ENCODE data around the gene TMEM234. TPM values are rescaled to one million over a fixed set of nuclear protein-coding genes. Genes with fewer than 3 reads are reported as not detected.

TMEM234 gene
- total RNA-seq, 1 donor from 2014 or later: 8.8 TPM

DNA sequence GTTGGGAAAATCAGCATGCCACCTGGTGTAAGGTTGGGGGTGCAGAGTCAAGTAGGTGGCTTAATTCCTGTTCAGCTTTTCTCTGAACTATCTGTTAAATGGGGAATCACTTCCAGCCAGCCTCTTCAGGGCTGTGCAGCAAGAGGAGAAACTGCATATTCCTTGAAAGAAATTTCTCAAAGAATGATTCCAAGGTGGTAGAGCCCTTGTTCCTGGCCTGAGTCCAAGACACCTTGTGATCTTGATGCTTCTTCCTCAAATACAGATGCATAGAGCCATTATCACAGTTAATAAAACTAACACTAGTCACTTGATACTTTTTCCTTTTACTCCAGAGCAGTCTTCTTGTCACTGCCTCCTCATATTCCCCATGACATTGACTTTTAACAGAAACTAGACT is 37.5 kb downstream of the TMEM234 start:
- DNase-seq (ENCODE audit: missing footprints): no peak
- ATAC-seq: no peak
- intact Hi-C loops (cut with DNase I): no loop called here

DNA sequence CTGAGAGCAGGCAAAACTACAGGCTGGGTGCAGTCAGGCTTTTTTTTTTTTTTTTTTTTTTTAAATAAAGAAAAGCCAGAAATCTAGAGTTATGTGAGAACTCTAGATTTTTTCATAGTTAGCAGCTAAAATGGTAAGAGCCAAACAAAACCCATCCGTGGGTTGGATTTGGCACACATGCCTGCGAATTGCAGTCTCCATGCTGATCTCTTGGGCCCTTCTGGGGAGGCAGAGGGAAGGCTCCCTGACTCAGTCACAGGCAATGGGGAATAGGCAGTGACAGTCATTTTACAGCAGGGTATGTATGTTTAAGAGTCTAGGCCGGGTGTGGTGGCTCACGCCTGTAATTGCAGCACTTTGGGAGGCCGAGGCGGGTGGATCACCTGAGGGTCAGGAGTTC is 40.1 kb downstream of the TMEM234 start:
- intact Hi-C loops (cut with DNase I): no loop called here
- ATAC-seq (no peak), DNase-seq (ENCODE audit: missing footprints) (no peak)

DNA sequence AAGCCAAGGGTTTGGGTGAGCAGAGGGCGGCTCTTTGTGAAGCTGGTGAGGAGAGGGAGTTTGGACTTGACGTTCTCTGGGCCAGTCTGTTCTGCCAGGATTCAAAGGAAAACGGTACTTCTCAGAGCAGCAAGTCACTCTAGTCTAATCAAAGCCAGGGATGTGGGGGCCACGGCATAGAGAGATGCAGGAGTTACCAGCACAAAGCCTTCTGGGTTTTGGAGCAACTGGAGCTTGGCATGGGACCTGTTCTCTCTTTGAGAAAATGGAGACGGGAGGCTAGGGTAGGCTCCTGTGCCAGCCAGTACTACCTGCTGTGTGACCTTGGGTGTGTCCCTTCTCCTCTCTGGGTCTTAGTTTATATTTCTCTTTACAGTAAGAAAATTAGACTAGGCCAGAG is 40.6 kb downstream of the TMEM234 start:
- ATAC-seq (no peak), DNase-seq (ENCODE audit: missing footprints) (no peak)
- intact Hi-C loops (cut with DNase I): no loop called here

DNA sequence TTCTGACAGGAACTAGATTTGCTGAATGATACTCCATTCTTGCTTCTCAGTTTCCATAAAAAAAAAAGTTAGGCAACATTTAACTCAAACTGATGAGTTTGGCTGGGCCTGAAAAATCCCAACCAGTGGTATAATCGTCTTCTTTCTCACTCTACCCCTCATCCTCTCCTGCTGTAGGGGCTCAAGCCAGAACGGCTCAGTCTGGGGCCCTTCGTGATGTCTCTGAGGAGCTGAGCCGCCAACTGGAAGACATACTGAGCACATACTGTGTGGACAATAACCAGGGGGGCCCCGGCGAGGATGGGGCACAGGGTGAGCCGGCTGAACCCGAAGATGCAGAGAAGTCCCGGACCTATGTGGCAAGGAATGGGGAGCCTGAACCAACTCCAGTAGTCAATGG is 41.1 kb downstream of the TMEM234 start:
- intact Hi-C loops (cut with DNase I): no loop called here
- DNase-seq (ENCODE audit: missing footprints) (no peak), ATAC-seq (no peak)

DNA sequence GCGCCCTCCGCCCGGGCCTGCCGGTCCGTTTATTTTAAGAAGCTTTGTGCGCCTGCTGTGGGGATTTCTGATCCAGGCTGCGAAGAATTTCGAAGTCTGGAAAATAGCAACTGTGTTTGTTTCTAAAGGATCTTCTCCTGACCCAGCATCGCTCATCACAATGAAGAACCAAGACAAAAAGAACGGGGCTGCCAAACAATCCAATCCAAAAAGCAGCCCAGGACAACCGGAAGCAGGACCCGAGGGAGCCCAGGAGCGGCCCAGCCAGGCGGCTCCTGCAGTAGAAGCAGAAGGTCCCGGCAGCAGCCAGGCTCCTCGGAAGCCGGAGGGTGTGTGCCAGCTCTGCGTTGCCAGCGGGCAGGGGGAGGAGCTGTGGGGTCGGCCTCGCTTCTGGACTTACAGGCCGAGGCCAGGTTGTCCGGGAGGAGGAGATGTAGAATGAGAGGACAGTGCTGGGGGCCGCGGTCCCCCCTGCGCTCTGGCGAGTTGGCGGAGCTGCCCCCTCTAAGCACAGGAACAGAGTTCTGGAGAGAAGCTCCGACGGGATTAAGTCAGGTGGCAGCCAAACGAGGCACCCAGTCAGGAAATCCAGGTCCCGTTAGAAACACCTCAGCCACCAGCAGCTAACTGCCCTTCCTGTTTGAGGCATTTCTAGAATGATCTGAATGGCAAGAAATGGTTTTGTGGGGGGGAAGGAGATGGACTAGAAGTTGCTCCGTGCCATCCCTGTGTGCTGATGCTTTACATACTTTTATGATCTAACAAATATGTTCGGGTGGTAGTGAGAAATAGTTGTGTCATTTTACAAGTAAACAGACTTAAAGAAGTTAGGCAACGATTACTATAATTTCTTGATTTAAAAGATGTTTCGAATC is 41.7 kb downstream of the TMEM234 start:
- DNase-seq (ENCODE audit: missing footprints): peak; percentile 79
- ATAC-seq: peak; percentile 36
- intact Hi-C loops (cut with DNase I): no loop called here

DNA sequence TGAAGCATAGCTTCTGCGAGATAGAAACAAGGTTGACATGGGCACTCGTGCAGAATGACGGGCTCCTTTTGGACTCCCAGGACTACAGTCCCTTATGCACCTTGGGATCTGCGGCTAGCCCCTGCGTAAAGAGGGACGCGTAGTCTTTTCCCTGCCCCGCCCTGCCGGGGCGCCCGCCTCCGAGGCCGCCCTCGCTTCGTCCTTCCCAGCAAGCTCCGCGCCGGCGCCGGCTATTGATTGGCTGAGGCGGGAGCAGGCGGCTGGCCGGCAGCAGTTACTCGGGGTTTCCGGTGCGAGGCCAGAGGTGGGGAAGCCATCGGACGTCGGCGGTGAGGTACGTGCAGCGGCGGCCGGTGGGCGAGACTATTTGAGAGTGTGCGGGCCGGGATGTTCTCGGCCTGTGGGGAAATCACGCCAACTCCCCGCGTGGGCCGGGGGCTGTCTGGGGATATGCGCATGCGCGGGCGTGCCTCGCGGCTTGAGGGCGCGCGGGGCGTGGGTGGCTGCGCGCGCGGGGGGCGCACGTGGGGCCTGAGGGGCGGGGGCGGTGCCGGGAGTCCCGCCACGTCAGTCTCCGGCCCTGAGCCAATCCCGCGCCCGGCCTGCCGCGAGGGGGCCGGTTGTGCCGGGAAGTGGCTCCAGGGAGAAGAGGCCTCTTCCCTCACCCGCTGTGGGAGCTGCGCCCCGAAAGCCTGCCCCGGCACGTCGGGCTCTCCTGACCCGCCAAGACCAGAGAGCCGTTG is 42.5 kb downstream of the TMEM234 start, which contains the start of gene TXLNA:
Gene TXLNA, plus strand, starts transcription at position 233 of the 743 bp plus-strand sequence. CDS start 671 bp downstream, outside the sequence.
- ATAC-seq: peak; percentile 96
- peak; percentile 99 for DNase-seq (ENCODE audit: missing footprints)

DNA sequence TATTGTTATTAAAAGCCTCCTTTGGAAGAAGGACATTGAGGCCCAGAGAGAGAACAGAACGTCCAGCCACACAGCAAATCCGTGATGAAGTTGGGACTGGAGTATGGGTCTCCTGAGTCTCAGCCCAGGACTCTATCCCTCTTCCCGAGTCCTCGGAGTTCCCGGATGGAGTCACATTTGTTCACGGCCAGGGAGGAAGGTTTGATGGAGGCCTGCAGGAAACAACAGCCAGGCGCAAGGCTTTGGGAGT is 43.0 kb downstream of the TMEM234 start:
- intact Hi-C loops (cut with DNase I): loop anchor here (1.0 to 5.0 kb wide), 2 partner anchors 71 to 107 kb away; partner anchors contain the start of genes KPNA6 and TMEM39B
- DNase-seq (ENCODE audit: missing footprints): no peak
- ATAC-seq: peak; percentile 23

More for the DNA sequence above, 42.5 kb downstream of the TMEM234 start, which contains the start of gene TXLNA:
- intact Hi-C loops (cut with DNase I): loop anchor here (1.0 to 5.0 kb wide), 2 partner anchors 71 to 107 kb away; partner anchors contain the start of genes KPNA6 and TMEM39B

DNA sequence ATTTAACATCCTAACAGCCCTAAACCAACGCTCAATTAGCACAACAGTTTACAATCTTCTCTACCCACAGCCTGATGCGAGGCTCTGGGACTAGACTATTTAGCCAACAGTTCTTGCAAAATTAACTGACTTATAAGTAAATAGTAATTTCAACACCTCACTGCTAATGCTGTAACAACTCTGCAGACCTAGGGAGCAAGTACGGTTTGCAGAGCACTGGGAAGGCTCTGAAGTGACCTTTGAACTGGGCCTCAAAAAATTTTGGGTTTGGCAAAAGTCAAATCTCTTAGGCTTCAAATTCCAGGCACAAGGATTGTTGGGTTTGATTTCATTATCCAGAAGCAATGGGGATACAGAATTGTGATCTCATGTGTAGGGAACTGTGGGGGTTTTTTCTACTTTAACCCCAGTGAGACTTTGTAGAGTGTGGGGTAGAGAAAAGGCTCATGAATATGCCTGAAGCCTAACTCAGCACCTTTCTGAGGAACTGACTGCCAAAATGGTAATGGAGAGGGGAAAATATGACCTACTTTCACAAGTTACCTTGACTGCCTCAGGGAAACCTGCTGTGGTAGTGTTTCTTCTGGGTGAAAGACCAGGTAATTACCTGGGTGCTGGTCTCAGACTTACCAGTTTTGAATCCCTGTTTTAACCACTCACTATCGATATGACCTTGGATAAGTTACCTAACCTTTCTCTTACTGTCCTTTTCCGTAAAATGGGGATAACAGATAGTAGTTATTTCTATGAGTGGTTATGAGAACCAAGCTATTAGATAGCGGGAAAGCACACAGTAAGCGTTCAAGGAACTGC is 43.6 kb downstream of the TMEM234 start:
- intact Hi-C loops (cut with DNase I): loop anchor here (1.0 to 5.0 kb wide), 2 partner anchors 70 to 106 kb away; partner anchors contain the start of genes KPNA6 and TMEM39B
- no peak for DNase-seq (ENCODE audit: missing footprints)
- no peak for ATAC-seq

DNA sequence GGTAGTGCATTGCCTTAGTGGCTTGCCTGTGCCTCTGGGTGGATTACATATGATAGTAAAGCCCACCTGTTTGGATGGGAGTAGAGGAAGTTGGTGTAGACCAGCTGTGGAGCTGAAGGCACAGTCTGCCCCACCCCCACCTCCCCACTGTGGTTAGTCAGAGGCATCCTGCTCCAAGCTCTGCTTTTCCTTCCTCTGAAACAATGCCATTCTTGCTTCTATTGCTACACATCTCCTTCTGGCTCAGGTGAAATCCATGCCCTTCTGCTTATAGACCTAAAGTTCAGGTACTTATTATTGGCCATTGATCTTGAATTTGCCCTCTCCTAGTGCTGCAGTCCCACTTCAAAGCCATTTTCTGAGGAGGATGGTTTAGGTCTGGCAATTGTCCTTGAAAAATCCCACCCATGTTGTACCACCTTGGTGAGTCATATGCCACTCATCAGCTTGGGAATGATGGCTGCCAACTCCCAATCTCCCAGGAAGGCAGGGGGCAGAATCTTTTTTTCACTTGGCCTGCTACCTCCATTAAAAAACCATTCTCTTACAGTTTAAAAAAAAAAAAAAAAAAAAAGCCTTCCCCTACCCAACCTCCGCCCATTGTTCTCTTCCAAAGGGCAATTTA is 49.4 kb downstream of the TMEM234 start:
- DNase-seq (ENCODE audit: missing footprints): no peak
- intact Hi-C loops (cut with DNase I): no loop called here
- no peak for ATAC-seq

DNA sequence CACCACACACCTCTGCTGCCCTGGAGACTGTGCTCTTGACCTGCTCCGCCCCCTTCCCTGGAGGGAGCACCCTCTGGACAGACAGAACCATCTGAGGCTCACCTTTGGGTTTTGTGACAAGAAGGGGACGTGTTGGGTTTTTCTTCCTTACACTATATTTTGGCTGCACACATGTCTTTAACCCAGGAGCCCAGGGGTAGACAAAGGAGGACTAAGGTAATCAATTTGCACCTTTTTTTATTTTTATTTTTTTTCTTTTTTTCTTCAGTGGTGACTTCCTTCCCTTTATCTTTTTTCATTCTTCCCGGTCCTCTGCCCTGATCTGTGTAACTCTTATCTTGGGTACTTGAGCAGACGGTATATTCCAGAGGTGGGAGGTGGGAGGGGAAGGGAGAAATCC is 51.2 kb downstream of the TMEM234 start:
- ATAC-seq (no peak), DNase-seq (ENCODE audit: missing footprints) (no peak)
- intact Hi-C loops (cut with DNase I): no loop called here

Other genes starting within 250 kb of the TMEM234 start
- 59.6 TPM for gene KHDRBS1, start 208.5 kb downstream of the TMEM234 start, total RNA-seq
- gene TMEM39B, start 149.4 kb downstream of the TMEM234 start, total RNA-seq: 7.1 TPM
- 70.3 TPM for gene KPNA6, start 114.3 kb downstream of the TMEM234 start, total RNA-seq
- gene TXLNA, start 42.7 kb downstream of the TMEM234 start, total RNA-seq: 17.4 TPM
- 25.8 TPM for gene CCDC28B, start 21.8 kb downstream of the TMEM234 start, total RNA-seq
- gene IQCC, start 16.7 kb downstream of the TMEM234 start, total RNA-seq: 0.81 TPM
- not detected for gene DCDC2B, start 13.3 kb downstream of the TMEM234 start, total RNA-seq
- gene EIF3I, start 54 bp upstream of the TMEM234 start, total RNA-seq: 108 TPM
- gene FAM167B, start 24.9 kb upstream of the TMEM234 start, total RNA-seq: 10.5 TPM
- 0.57 TPM for gene LCK, start 28.9 kb upstream of the TMEM234 start, total RNA-seq
- 40.6 TPM for gene HDAC1, start 69.7 kb upstream of the TMEM234 start, total RNA-seq
- gene MARCKSL1, start 113.9 kb upstream of the TMEM234 start, total RNA-seq: 28.5 TPM
- 2.4 TPM for gene FAM229A, start 140.1 kb upstream of the TMEM234 start, total RNA-seq
- 1.2 TPM for gene TSSK3, start 140.2 kb upstream of the TMEM234 start, total RNA-seq
- 41.8 TPM for gene BSDC1, start 172.1 kb upstream of the TMEM234 start, total RNA-seq
- gene ZBTB8B, start 242.7 kb upstream of the TMEM234 start, total RNA-seq: not detected

Data from Right ventricle myocardium inferior (tissue), 1 donor.